ENCODE data around the gene GSK3B. TPM values are rescaled to one million over a fixed set of nuclear protein-coding genes. Genes with fewer than 3 reads are reported as not detected.
A peak's percentile ranks its signal among the peaks of the same experiment; 100 is the strongest.

Gene GSK3B
- total and polyA plus RNA-seq, 2 donors (not counting 1 experiment from before 2014, with no cell fraction given) = 37.3 to 44.8 TPM

DNA sequence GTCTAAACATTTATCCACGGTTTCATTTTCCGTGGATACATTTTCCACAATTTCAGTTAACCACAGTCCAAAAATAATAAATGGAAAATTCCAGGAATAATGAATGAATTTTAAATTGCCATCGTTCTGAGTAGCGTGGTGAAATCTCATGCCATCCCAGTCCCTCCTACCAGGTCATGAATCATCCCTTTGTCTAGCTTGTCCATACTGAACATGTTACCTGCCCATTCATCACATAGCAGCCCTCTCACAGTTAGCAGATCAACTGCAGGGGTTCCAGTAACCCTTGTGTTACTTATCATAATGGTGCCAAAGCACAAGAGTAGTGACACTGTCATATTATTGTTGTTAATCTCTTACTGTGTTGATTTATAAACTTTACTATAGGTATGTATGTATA is 124.5 kb downstream of the GSK3B start:
- Histone ChIP-seq H3K4me2 (ENCODE audit: extremely low read depth, insufficient read depth, low read length) (no peak overlapping the region), H3K9me3 (ENCODE audit: control insufficient read depth, insufficient read depth, low read depth, low read length) (no peaks in the 10 kb centered on the region), H3K36me3 (ENCODE audit: control insufficient read depth, insufficient read depth, low read length) (no peaks in the 10 kb centered on the region), H3K79me2 (ENCODE audit: control insufficient read depth, insufficient read depth, low read length) (peaks cover 30% of the 10 kb centered on the region), H3K27me3 (ENCODE audit: control insufficient read depth, insufficient read depth, low read length) (no peaks in the 10 kb centered on the region), H3K4me3 (replicated peaks in 1 of 4; ENCODE audit: control extremely low read depth in 1 of 4, insufficient read depth in 1 of 4, low read depth in 3 of 4, low read length in 4 of 4) (no peak overlapping the region), H3K4me1 (ENCODE audit: control insufficient read depth, extremely low read depth, insufficient read depth, low read length) (no peaks in the 10 kb centered on the region), H3K27ac (ENCODE audit: insufficient read depth, low read length) (no peak overlapping the region), H4K20me1 (ENCODE audit: control insufficient read depth, extremely low read depth, insufficient read depth, low read length) (no peaks in the 10 kb centered on the region), H2AFZ (ENCODE audit: low read length) (no peak overlapping the region), H3K9ac (ENCODE audit: insufficient read depth, low read length) (no peak overlapping the region)
- peak in 1 of 2 donors; percentile 25 for DNase-seq (ENCODE audit: low read depth in 2 of 2)
- TF ChIP-seq, protein P1, sequence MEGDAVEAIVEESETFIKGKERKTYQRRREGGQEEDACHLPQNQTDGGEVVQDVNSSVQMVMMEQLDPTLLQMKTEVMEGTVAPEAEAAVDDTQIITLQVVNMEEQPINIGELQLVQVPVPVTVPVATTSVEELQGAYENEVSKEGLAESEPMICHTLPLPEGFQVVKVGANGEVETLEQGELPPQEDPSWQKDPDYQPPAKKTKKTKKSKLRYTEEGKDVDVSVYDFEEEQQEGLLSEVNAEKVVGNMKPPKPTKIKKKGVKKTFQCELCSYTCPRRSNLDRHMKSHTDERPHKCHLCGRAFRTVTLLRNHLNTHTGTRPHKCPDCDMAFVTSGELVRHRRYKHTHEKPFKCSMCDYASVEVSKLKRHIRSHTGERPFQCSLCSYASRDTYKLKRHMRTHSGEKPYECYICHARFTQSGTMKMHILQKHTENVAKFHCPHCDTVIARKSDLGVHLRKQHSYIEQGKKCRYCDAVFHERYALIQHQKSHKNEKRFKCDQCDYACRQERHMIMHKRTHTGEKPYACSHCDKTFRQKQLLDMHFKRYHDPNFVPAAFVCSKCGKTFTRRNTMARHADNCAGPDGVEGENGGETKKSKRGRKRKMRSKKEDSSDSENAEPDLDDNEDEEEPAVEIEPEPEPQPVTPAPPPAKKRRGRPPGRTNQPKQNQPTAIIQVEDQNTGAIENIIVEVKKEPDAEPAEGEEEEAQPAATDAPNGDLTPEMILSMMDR (conservative IDR thresholded peaks at IDR 0.05 in 1 of 2, IDR thresholded peaks at IDR 0.05 in 1 of 2; ENCODE audit: low read depth in 1 of 2, low read length in 2 of 2) = no peak
- TF ChIP-seq EZH2 (IDR thresholded peaks at IDR 0.05; ENCODE audit: low read length, missing control alignments) = no peak

DNA sequence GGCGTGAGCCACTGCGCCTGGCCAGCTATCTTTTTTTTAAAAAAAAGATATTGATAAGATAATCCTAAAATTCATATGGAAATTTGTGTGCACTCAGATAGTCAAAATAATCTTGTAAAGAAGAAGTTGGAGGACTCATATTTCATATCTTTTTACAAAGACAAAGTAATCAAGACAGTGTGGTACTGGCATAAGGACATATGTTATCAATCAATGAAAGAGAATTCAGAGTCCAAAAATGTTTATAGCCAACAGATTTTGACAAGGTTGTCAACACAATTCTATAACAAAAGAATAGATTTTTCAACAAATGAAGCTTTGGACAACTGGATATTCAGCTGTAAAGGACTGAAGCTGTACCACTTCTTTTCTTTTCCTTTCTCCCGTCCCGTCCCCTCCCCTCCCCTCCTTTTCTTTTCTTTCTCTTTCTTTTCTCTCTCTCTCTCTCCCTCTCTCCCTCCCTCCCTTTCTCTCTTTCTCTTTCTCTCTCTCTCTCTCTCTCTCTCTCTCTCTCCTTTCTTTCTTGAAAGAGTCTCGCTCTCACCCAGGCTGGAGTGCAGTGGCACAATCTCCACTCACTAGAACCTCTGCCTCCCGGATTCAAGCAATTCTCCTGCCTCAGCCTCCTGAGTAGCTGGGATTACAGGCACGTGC is 126.8 kb downstream of the GSK3B start:
- Histone ChIP-seq H4K20me1 (ENCODE audit: control insufficient read depth, extremely low read depth, insufficient read depth, low read length) (no peaks in the 10 kb centered on the region), H3K4me1 (ENCODE audit: control insufficient read depth, extremely low read depth, insufficient read depth, low read length) (no peaks in the 10 kb centered on the region), H2AFZ (ENCODE audit: low read length) (no peak overlapping the region), H3K9ac (ENCODE audit: insufficient read depth, low read length) (no peak overlapping the region), H3K27ac (ENCODE audit: insufficient read depth, low read length) (no peak overlapping the region), H3K4me3 (replicated peaks in 1 of 4; ENCODE audit: control extremely low read depth in 1 of 4, insufficient read depth in 1 of 4, low read depth in 3 of 4, low read length in 4 of 4) (no peak overlapping the region), H3K36me3 (ENCODE audit: control insufficient read depth, insufficient read depth, low read length) (peaks cover 1% of the 10 kb centered on the region), H3K9me3 (ENCODE audit: control insufficient read depth, insufficient read depth, low read depth, low read length) (no peaks in the 10 kb centered on the region), H3K27me3 (ENCODE audit: control insufficient read depth, insufficient read depth, low read length) (no peaks in the 10 kb centered on the region), H3K4me2 (ENCODE audit: extremely low read depth, insufficient read depth, low read length) (no peak overlapping the region), H3K79me2 (ENCODE audit: control insufficient read depth, insufficient read depth, low read length) (peaks cover 33% of the 10 kb centered on the region)
- TF ChIP-seq, protein P1 (conservative IDR thresholded peaks at IDR 0.05 in 1 of 2, IDR thresholded peaks at IDR 0.05 in 1 of 2; ENCODE audit: low read depth in 1 of 2, low read length in 2 of 2) = no peak
- TF ChIP-seq EZH2 (IDR thresholded peaks at IDR 0.05; ENCODE audit: low read length, missing control alignments) = no peak
- no peak for DNase-seq (ENCODE audit: low read depth in 2 of 2)

DNA sequence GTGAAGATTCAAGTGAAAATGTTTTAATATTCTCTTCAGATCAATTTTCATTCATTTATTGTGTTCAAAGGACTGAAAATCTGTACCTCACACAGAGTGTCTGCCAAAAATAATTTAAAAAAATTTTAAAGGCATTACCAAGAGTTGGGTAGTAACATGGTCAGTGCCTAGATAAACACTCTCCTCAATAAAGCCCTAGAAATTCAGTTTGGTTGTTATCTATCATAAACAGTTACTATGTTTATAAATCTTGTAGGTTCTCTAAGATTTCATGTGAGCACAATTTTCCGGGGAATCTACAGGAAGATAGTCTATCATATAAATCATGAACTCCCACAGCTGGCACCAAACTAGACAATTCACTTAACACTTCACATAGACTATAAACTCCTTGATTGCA is 128.6 kb downstream of the GSK3B start:
- Histone ChIP-seq H3K9ac (ENCODE audit: insufficient read depth, low read length) (no peak overlapping the region), H3K9me3 (ENCODE audit: control insufficient read depth, insufficient read depth, low read depth, low read length) (no peaks in the 10 kb centered on the region), H3K4me3 (replicated peaks in 1 of 4; ENCODE audit: control extremely low read depth in 1 of 4, insufficient read depth in 1 of 4, low read depth in 3 of 4, low read length in 4 of 4) (no peak overlapping the region), H4K20me1 (ENCODE audit: control insufficient read depth, extremely low read depth, insufficient read depth, low read length) (no peaks in the 10 kb centered on the region), H3K36me3 (ENCODE audit: control insufficient read depth, insufficient read depth, low read length) (peaks cover 1% of the 10 kb centered on the region), H3K4me2 (ENCODE audit: extremely low read depth, insufficient read depth, low read length) (no peak overlapping the region), H3K27ac (ENCODE audit: insufficient read depth, low read length) (no peak overlapping the region), H3K4me1 (ENCODE audit: control insufficient read depth, extremely low read depth, insufficient read depth, low read length) (no peaks in the 10 kb centered on the region), H3K27me3 (ENCODE audit: control insufficient read depth, insufficient read depth, low read length) (no peaks in the 10 kb centered on the region), H3K79me2 (ENCODE audit: control insufficient read depth, insufficient read depth, low read length) (peaks cover 33% of the 10 kb centered on the region), H2AFZ (ENCODE audit: low read length) (no peak overlapping the region)
- no peak for DNase-seq (ENCODE audit: low read depth in 2 of 2)
- TF ChIP-seq, protein P1 (conservative IDR thresholded peaks at IDR 0.05 in 1 of 2, IDR thresholded peaks at IDR 0.05 in 1 of 2; ENCODE audit: low read depth in 1 of 2, low read length in 2 of 2) = no peak
- no peak for TF ChIP-seq EZH2 (IDR thresholded peaks at IDR 0.05; ENCODE audit: low read length, missing control alignments)

Data from fibroblast of lung (primary cell).